K562 (cell line): ENCODE data around the gene DAZAP1. TPM values are rescaled to one million over a fixed set of nuclear protein-coding genes. Genes with fewer than 3 reads are reported as not detected.

ENCODE experiments used
- ATAC-seq: fragments of 200-7000 bp; cut with Tn5 transposase; 3 replicates; pipeline ENCODE4 v1.9.1; 2020; ENCODE audit warnings: moderate library complexity
- BruUV-seq: library from RNA; stranded (reverse); fragments of 400-500 nt; replicated peaks from 2 replicates; lab custom pipeline; 2021; lab: Mats Ljungman, UMichigan
- CTCF ChIA-PET: fragments of 300-600 bp; formaldehyde crosslinking; extraction: SDS; loops from one replicate; lab custom pipeline; 2021; ENCODE audit warnings: low intra/inter-chr PET ratio; lab: Yijun Ruan, JAX
- POLR2A ChIA-PET: fragments of 300-600, 350-650 bp; sonication (Branson Sonifier 250); formaldehyde crosslinking; extraction: SDS; loops from one replicate; lab custom pipeline; 2021; ENCODE audit warnings: antibody characterized with exemption, inconsistent platforms; lab: Yijun Ruan, JAX
- DNase-seq, 4 experiments: peaks; one replicate each; pipeline versions ENCODE4 v3.0.0 to v3.0.0-alpha.2; 2011 to 2018; ENCODE audit warnings: low spot score in 3 of 4, mixed read lengths in 3 of 4; ENCODE audit errors: extremely low read depth in 1 of 4
- FAIRE-seq: peaks from 2 replicates; lab custom pipeline; 2011; peaks lifted over from hg19 to GRCh38; lab: Jason Lieb, UNC
- H2AFZ ChIP-seq: 2 replicates; pipeline ENCODE4 v1.6.0; 2011; ENCODE audit warnings: low read depth, low read length, control low read depth, inconsistent platforms
- H3K27ac ChIP-seq: fragments of 200-600 bp; 3 replicates; pipeline ENCODE4 v1.8.0; 2011; ENCODE audit warnings: low read depth, mild to moderate bottlenecking, control low read depth, inconsistent platforms, low read length, moderate library complexity, mixed read lengths; ENCODE audit errors: extremely low read depth
- H3K27me3 ChIP-seq, 2 experiments: fragments of 300-600 bp in 1 of 2; 2 replicates in 1 of 2; 3 replicates in 1 of 2; pipeline versions ENCODE4 v1.6.0 to v1.8.0; 2011; ENCODE audit warnings: inconsistent platforms in 2 of 2, low read length in 2 of 2, mild to moderate bottlenecking in 1 of 2, mixed read lengths in 1 of 2, moderate library complexity in 1 of 2; ENCODE audit not compliant: control insufficient read depth in 2 of 2, insufficient read depth in 2 of 2
- H3K36me3 ChIP-seq: fragments of 300-600 bp; 3 replicates; pipeline ENCODE4 v1.8.0; 2011; ENCODE audit warnings: mild to moderate bottlenecking, low read length, inconsistent platforms; ENCODE audit not compliant: control insufficient read depth, insufficient read depth
- H3K4me1 ChIP-seq, 2 experiments: fragments of 200-600 bp in 1 of 2; replicated peaks in 1 of 2; 2 replicates in 1 of 2; 3 replicates in 1 of 2; pipeline versions ENCODE4 v1.5.1 to v1.8.0; 2011; ENCODE audit warnings: inconsistent platforms in 2 of 2, low read length in 2 of 2, mild to moderate bottlenecking in 1 of 2, mixed read lengths in 1 of 2, moderate library complexity in 1 of 2; ENCODE audit not compliant: control insufficient read depth in 2 of 2, insufficient read depth in 2 of 2
- H3K4me2 ChIP-seq: 2 replicates; pipeline ENCODE4 v1.6.1; 2011; ENCODE audit warnings: low read length, control low read depth, inconsistent platforms, mixed read lengths; ENCODE audit not compliant: insufficient read depth
- H3K4me3 ChIP-seq: fragments of 200-600 bp; sonication (generic), shearing (Covaris generic); 2 replicates; pipeline ENCODE4 v1.5.1; 2016; ENCODE audit warnings: control low read depth, inconsistent platforms
- H3K79me2 ChIP-seq: fragments of 200-600 bp; 3 replicates; pipeline ENCODE4 v1.8.0; 2011; ENCODE audit warnings: low read length, inconsistent platforms; ENCODE audit not compliant: control insufficient read depth, insufficient read depth
- H3K9ac ChIP-seq, 2 experiments: 2 replicates each; pipeline versions ENCODE4 v1.6.0 to v1.6.1; 2011; ENCODE audit warnings: low read depth in 2 of 2, low read length in 2 of 2, control low read depth in 1 of 2, inconsistent platforms in 1 of 2, mild to moderate bottlenecking in 1 of 2, mixed read lengths in 1 of 2; ENCODE audit not compliant: insufficient read depth in 1 of 2
- H3K9me1 ChIP-seq: one replicate; pipeline ENCODE4 v1.6.0; 2011; ENCODE audit warnings: inconsistent platforms, mild to moderate bottlenecking, low read length, moderate library complexity; ENCODE audit not compliant: control insufficient read depth, insufficient read depth
- H3K9me3 ChIP-seq: replicated peaks from 2 replicates; pipeline ENCODE4 v1.5.1; 2011; ENCODE audit warnings: low read depth, low read length, inconsistent platforms; ENCODE audit not compliant: control insufficient read depth, insufficient read depth
- H4K20me1 ChIP-seq: replicated peaks from 2 replicates; pipeline ENCODE4 v1.6.1; 2011; ENCODE audit warnings: low read length, inconsistent platforms, mixed read lengths; ENCODE audit not compliant: control insufficient read depth, insufficient read depth
- CC2D1A ChIP-seq: fragments of 450-650 bp; IDR thresholded peaks from 2 replicates; pipeline ENCODE4 v1.6.1; 2017; ENCODE audit warnings: mild to moderate bottlenecking
- E2F6 ChIP-seq, 2 experiments: IDR thresholded peaks; 2 replicates each; pipeline ENCODE4 v1.6.1; 2011; ENCODE audit warnings: borderline replicate concordance in 1 of 2, control low read depth in 1 of 2, low read depth in 1 of 2, low read length in 1 of 2, mild to moderate bottlenecking in 1 of 2, mixed read lengths in 1 of 2, moderate library complexity in 1 of 2; ENCODE audit not compliant: insufficient read depth in 1 of 2, insufficient read length in 1 of 2, poor library complexity in 1 of 2, severe bottlenecking in 1 of 2; ENCODE audit errors: extremely low read depth in 1 of 2
- HNRNPL ChIP-seq: fragments of 200-400 bp; formaldehyde crosslinking; IDR thresholded peaks from 2 replicates; pipeline ENCODE4 v1.6.1; 2017; ENCODE audit warnings: low read depth, mild to moderate bottlenecking, low read length
- IFI16 ChIP-seq: fragments of 250-450 bp; sonication (Bioruptor Pico); IDR thresholded peaks from 2 replicates; pipeline ENCODE4 v2.1.2; 2022; ENCODE audit warnings: mild to moderate bottlenecking, inconsistent platforms
- L3MBTL2 ChIP-seq: fragments of 450-650 bp; IDR thresholded peaks from 2 replicates; pipeline ENCODE4 v1.6.1; 2016; ENCODE audit warnings: mild to moderate bottlenecking, moderate library complexity
- NCOA6 ChIP-seq: fragments of 450-650 bp; IDR thresholded peaks from 2 replicates; pipeline ENCODE4 v1.6.1; 2017; ENCODE audit warnings: mild to moderate bottlenecking
- POLR2G ChIP-seq: fragments of 200-400 bp; formaldehyde crosslinking; IDR thresholded peaks from 2 replicates; pipeline ENCODE4 v1.6.1; 2017; ENCODE audit warnings: low read depth, mild to moderate bottlenecking, antibody characterized with exemption, low read length, moderate library complexity
- PRPF4 ChIP-seq: fragments of 200-400 bp; formaldehyde crosslinking; IDR thresholded peaks from one replicate; pipeline ENCODE4 v1.6.1; 2017; ENCODE audit warnings: low read length, low read depth, mild to moderate bottlenecking; ENCODE audit not compliant: insufficient read depth, poor library complexity, severe bottlenecking
- SETDB1 ChIP-seq: IDR thresholded peaks from one replicate; pipeline ENCODE4 v1.6.1; 2012; ENCODE audit warnings: low read length, control low read depth, inconsistent platforms
- SIX5 ChIP-seq, 2 experiments: IDR thresholded peaks; 2 replicates each; pipeline ENCODE4 v1.6.1; 2011; ENCODE audit warnings: low read length in 2 of 2, borderline replicate concordance in 1 of 2, low read depth in 1 of 2, mild to moderate bottlenecking in 1 of 2, moderate library complexity in 1 of 2; ENCODE audit not compliant: insufficient read depth in 1 of 2
- TRIM25 ChIP-seq: fragments of 450-650 bp; IDR thresholded peaks from 2 replicates; pipeline ENCODE4 v1.7.0; 2016; ENCODE audit warnings: borderline replicate concordance
- ZBTB33 ChIP-seq: sonication (generic); formaldehyde crosslinking; IDR thresholded peaks from 2 replicates; pipeline ENCODE4 v1.8.1; 2023; ENCODE audit warnings: mild to moderate bottlenecking, missing genetic modification reagents
- ZNF740 ChIP-seq, 3 experiments: fragments of 200-800 bp in 1 of 3; sonication (Bioruptor generic) in 1 of 3; sonication (generic) in 1 of 3; formaldehyde crosslinking in 1 of 3; IDR thresholded peaks; 2 replicates each; pipeline versions ENCODE4 v1.6.1 to v1.8.0; 2016 to 2022; ENCODE audit warnings: mild to moderate bottlenecking in 2 of 3, missing compliant biosample characterization in 2 of 3, missing genetic modification characterization in 2 of 3, missing genetic modification reagents in 1 of 3
- WGBS: fragments of 100-300 bp; shearing (Covaris generic); methylation state at CpG from one replicate; pipeline ENCODE4 v1.1.6; 2016; ENCODE audit warnings: low coverage, mixed read lengths; ENCODE audit not compliant: insufficient coverage; ENCODE audit errors: missing lambda C conversion rate; 5-methylcytosine and 5-hydroxymethylcytosine counted together
- in situ Hi-C: fragments of 300-500 bp; cut with MboI; formaldehyde crosslinking; loops from 4 replicates; pipeline ENCODE4 v1.15.0; 2018; ENCODE audit warnings: inconsistent platforms, mixed read lengths
- intact Hi-C: fragments of 100-400 bp; cut with micrococcal nuclease; formaldehyde crosslinking; loops from 2 replicates; pipeline ENCODE4 v1.14.2; 2022
- polyA plus RNA-seq, 8 experiments: library from polyadenylated mRNA; depleted of rRNA in 4 of 8; stranded (reverse) in 5 of 8; unstranded in 3 of 8; fragments of >200 nt; fragmentation: Nextera tagmentation in 2 of 8; fragmentation: Illumina TruSeq in 1 of 8; extraction: Ambion mirVana in 2 of 8; extraction: Trizol in 1 of 8; gene quantifications; 2 replicates each; pipeline versions ENCODE4 v1.2.1 to v1.2.3, GENCODE V29; 2011 to 2014; ENCODE audit warnings: inconsistent platforms in 1 of 8, missing spikeins in 1 of 8
- total RNA-seq, 7 experiments: library from RNA; depleted of rRNA in 6 of 7; stranded (reverse); fragments of >200 nt in 6 of 7; fragmentation: Illumina TruSeq in 2 of 7; extraction: Trizol in 2 of 7; gene quantifications; 2 replicates each; pipeline versions ENCODE4 v1.2.1 to v1.2.3, GENCODE V29; 2011 to 2021; ENCODE audit warnings: low replicate concordance in 1 of 7

DAZAP1 gene
- total and polyA plus RNA-seq, 9 of the 15 experiments (the other 6 are each of a cell fraction or from before 2014, with no cell fraction given): 10.8 to 289 (median 142) TPM

- DNase-seq (peak in 2 of 4 experiments; percentile 14 to 54), FAIRE-seq (no peak), ATAC-seq (no peak)
- 57% methylated on average over 24 of the region's 39 CpGs for WGBS
- Histone ChIP-seq H3K27me3 (no peaks in the 10 kb centered on the region), H3K4me2 (no peak overlapping the region), H3K79me2 (peaks cover 26% of the 10 kb centered on the region), H3K4me3 (no peak overlapping the region), H4K20me1 (peaks cover 27% of the 10 kb centered on the region), H3K36me3 (peaks cover 61% of the 10 kb centered on the region; the same call in 2 of the 3 replicates), H3K27ac (peak overlapping the region; percentile 71; the same call in 1 of the 3 replicates), H2AFZ (no peak overlapping the region), H3K9me3 (no peaks in the 10 kb centered on the region), H3K9ac (peak overlapping the region in 1 of 2 experiments; percentile 78; a peak in 2 of 4 replicates), H3K4me1 (peaks cover 15 to 78% of the 10 kb centered on the region in 2 experiments; a peak in 4 of 5 replicates), H3K9me1 (peaks cover 3% of the 10 kb centered on the region)
- POLR2A ChIA-PET: interaction anchor here (0.6 to 7.0 kb wide), 5 partner anchors 19 to 343 kb away, joined by 3 to 52 read pairs (median 3); no protein-coding TSS in a partner anchor
- CTCF ChIA-PET: no interaction called here
- no TSS peak for BruUV-seq
- in situ Hi-C loops (no loop called here), intact Hi-C loops (no loop called here)
- TF ChIP-seq NCOA6 (no peak), HNRNPL (0 out of 2 replicates have a peak, but pooled peaks have one; percentile 41), SETDB1 (no peak), SIX5 (IDR thresholded peaks at IDR 0.05; ENCODE audit: borderline replicate concordance in 1 of 2, insufficient read depth in 1 of 2, low read depth in 1 of 2, low read length in 2 of 2) (no peak), TRIM25 (no peak), E2F6 (IDR thresholded peaks at IDR 0.05; ENCODE audit: borderline replicate concordance in 1 of 2, extremely low read depth in 1 of 2, insufficient read depth in 1 of 2, insufficient read length in 1 of 2, low read depth in 1 of 2, low read length in 1 of 2, poor library complexity in 1 of 2, severe bottlenecking in 1 of 2) (peak; percentile 63 to 90), L3MBTL2 (peak; percentile 23), PRPF4 (peak; percentile 39), CC2D1A (no peak), IFI16 (CRISPR knock-in tag) (no peak), POLR2G (peak; percentile 67; the same call in 1 of the 2 replicates), ZNF740 (CRISPR knock-in tag; IDR thresholded peaks at IDR 0.05) (peak; percentile 86), ZNF740 (tag; IDR thresholded peaks at IDR 0.05) (no peak), ZBTB33 (CRISPR knock-in tag) (peak; percentile 82)
Measured at GRCh38 chr19:1434577-1435060, 27.2 kb downstream of the DAZAP1 start.
